Stimulated activated CD4-positive, alpha-beta T cell treated with anti-CD3 and anti-CD28 coated beads, Interleukin-15, amount 100 ng/mL, for 1 hour (primary cell): ENCODE measurements around the gene PIEZO2.
"Not testable (repeated sequence)": the region's sequence is repeated elsewhere in the genome, so short reads cannot be mapped to it uniquely, and the experiment has no call there.

ENCODE experiments used
- DNase-seq, 2 donors: peaks; one replicate each; pipeline ENCODE4 v3.0.0-alpha.2; 2020; ENCODE audit warnings: low read depth in 1 of 2, low spot score in 1 of 2

The PIEZO2 gene

DNA sequence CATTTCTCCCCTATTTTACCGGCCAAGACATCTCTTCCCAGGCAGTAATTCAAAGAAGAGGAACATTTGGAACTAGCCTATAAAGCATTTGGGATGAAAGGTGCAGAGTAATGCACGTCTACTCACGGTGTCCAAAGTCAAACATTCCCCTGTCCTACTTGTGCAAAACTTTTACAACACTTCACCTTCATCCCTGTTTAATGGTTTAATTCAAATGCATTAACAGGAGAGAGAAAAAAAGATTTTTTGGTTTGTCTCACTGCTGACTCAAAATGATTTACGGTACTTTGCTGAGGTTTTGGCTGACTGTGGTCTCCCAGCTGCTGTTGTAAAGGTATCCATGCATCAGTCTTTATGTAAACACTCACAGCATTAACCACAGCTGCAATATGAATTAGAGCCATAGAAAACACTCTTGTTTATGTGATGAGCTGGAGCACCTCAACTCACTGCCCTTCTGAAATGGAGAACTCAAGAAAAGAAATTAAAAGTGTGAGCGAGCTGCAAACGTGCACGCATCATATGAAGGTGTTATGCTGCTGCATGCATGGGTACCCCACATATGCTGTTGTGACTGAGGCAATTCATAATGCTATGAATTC lies 220.5 kb downstream of the PIEZO2 start:
- no peak for DNase-seq

DNA sequence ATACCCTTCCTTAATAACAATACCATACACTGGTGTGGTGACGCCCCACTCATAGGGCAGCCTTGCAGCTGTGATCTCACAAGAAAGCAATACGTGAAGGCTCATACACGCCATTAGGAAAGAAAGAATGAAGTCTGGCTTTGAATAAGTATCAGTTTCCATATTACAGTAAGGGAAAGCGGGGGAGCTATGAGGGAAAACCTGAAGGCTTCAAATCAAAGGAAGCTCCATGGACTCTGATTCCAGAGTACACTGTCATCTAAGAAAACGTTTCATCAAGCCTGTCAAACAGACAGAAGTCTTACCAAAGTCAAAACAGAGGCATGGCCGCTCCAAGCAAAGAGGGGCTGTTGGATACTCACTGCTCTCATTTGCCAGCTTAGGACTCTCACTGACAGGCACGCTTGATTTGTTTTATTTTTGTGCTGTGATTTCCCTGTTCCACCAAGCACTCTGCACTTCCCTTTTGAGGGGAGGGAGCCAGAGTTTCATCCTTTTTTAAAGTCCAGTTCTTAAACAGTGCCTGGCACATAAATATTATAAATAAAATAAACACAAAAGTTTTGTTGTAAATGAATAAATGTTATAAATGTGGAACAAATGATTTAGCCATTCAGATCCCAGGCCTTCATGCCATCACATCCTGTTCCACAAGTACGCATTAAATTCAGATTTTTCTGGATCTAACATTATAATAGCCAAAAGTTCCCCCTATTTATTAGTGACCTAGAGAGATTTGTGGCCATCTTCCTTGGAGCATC lies 221.2 kb downstream of the PIEZO2 start:
- no peak for DNase-seq

DNA sequence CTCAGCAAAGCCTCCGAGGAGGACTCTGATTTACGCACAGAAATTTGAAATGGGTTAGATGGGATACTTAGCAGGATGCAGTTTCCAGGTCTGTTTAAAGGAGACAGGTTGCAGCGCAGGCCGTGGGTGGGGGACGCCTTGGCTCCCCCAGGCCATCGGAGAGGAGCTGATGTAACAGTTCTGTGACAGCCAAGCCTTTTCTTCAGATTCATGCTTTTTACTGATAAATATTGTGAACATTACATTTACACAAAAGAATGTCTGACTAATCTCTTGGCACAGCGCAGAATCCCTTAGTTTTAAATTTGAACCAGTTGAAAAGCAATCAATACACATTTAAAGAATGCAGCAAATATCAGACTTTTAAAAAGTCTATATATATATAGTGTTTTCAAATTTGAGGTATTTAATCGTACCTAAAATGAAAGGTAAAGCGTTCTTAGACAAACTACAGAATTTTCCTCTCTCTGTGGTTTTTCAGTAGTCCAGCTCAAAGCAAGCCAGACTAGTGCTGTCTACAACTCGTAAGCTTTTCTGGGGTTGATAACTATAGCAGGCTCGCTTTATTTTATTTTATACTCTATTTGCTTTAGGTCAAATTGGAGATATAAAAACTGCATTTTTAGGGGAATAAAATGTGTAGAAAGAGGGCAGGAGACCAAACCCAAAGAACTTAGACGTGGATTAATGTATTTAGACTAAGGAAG lies 221.9 kb downstream of the PIEZO2 start:
- no peak for DNase-seq

DNA sequence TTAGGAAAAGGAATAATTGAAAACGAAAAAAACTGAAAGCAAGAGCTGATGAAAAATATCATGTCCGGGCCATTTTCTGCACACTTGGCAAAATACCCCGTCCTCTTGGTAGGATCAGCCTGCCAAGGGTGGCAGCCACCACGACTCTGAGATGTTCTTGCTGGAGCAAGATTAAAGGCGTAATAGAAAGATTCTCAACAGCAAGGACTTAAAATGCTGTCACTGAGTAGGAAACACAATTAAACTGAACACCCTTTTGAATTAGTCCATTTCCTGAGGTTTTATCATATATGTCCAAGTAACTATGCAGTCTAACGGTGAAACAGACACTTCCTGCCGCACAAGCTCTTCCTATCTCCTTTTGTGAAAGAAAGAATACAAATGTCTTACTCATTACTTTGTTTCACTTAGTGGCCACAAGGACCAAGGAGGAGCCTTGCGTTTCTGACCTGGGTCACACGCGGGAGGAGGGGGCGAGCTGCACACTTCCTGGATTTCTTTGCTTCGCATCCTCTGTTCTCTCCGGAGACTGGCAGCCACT lies 222.7 kb downstream of the PIEZO2 start:
- no peak for DNase-seq

DNA sequence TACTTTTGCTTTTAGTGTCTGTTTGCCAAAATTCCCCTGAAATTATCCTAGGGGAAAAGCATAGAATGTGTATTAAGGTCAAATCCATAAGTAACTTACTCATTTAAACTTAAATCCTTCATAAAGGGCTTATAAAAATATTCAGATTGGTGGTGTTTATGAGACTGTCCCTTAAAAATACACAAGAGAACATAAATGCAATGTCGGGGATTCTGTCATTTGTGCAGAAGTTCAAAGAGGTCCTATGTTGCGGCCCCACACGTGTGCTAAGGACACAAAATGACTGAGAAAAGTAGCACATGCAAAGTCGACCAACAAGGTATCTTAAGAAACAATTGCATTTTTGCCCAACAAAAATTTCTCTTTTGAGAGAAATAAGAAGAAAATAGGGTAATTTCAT lies 225.1 kb downstream of the PIEZO2 start:
- DNase-seq, result no peak

DNA sequence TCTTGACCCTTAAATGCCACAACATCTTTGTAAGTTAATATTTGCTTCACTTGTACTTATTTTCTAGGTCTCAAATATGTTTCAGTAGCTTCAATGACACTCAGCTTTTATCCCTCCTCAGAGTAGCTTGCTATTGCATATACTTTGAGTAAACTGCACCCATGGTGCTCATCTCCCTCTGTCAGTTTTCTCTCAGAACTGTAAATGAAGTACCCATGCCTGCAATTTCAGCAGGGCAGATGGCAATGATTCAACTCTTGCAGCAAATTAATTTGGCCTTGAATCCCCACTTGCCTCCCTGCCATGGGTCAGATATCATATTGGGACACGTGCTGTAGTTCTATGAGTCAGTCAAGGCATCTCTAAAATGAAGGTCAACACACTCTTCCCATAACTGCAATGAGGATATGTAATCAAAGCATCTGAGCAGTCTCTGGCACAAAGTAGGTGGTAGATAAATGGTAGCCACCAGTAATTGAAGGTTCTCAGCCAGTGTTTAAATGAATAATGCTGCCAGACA lies 225.8 kb downstream of the PIEZO2 start:
- DNase-seq, result no peak

DNA sequence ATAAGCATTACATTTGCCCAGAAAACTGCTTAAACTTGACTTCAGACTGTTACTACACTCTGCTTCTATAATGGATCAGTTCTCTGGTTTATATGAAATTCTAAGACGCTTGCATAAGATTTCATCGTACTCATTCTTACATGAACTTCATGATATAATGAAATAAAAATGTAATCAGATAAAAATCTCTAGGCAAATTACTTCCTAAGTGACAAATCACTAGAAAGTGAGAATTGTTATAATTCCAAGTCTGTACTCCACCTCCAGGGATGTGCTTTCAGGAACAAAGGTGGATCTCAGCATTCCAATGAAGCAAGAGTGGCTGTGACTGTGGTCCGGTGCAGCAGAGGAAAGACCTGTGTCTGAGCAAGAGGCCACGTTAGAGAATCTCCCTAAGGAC lies 226.2 kb downstream of the PIEZO2 start:
- DNase-seq, result no peak

DNA sequence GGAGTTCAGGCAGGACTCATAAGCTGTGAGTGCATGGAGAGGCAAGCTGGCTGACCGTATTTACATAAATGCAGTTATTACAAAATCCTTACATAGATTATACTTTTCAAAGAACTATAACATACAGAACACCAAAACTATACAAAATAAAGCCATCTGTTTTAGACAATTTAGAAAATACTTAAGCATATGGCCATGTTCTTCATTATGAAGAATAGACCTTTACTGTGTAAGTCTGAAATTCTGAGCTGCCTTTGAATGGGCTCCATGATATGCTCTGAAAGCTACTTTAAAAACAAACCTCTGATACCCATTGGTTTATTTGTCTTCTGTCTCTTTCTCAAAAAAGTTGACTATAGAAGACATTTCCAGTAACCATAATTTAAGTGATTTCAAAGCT lies 226.7 kb downstream of the PIEZO2 start:
- DNase-seq, result not testable (repeated sequence)

DNA sequence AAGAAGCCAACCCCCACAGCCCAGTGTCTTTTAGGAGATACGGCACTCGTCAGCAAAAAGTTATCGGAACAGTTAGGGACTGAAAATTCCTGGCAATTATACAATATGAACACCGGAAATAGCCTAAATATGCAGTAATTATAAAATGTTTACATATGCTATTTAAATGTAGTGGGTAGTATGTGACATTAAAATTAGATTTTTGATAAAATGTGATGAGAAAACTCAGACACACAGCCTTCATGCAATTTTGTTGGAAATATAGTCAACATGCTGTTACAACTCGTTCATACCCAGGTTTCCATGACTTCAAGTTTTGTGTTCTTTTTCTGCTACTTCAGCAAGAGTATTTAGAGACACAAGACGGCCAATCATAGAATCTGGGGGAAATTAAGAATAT lies 229.1 kb downstream of the PIEZO2 start:
- not testable (repeated sequence) for DNase-seq

DNA sequence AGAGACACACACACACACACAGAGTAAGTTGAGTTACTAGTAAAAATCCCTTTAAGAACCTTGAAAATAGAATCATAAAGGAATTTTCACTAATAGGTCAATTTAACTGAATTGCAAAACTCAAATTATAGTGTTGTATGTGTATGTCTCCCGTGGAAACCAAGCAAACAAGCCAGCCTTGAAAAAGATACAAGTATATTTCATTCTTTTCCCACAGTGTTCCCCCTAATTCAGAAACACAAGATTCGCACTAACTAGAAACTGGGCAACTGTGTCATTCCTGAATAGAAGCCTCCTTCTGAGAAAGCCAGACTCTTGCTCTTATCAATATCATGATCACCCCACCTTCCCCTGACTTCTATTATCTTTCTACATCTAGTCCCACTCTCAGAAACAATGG lies 229.5 kb downstream of the PIEZO2 start:
- DNase-seq, result no peak

DNA sequence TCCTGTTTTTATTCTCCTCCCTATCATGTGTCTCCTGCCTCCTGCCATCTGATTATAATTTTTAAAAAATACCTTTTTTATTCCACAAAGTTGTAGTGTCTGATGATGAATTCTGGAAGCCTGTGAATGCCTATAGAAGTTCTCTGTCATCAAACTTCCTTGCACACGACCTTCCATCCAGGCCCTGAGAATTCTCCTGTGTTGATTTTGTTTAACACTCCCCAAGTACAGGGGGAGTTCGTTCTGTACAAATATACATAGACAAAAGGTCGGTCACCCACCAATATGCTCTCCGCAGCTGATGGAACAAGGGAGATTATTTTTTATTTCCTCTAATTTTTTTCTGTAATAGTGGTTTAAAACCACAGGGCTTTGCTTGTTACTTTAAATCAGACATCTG lies 232.5 kb downstream of the PIEZO2 start:
- no peak for DNase-seq

DNA sequence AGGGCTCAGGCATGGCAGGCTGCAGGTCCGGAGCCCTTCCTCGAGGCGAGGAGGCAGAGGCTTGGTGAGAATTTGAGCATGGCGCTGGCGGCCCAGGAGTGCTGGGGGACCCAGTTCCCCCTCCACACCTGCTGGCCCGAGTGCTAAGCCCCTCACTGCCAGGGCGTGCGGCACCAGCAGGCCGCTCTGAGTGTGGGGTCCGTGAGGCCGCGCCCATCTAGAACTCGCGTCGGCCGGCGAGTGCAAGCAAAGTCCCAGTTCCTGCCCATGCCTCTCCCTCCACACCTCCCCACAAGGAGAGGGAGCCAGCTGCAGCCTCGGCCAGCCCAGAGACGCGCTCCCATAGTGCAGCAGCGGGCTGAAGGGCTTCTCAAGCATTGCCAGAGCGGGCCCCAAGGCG lies 233.0 kb downstream of the PIEZO2 start:
- no peak for DNase-seq

DNA sequence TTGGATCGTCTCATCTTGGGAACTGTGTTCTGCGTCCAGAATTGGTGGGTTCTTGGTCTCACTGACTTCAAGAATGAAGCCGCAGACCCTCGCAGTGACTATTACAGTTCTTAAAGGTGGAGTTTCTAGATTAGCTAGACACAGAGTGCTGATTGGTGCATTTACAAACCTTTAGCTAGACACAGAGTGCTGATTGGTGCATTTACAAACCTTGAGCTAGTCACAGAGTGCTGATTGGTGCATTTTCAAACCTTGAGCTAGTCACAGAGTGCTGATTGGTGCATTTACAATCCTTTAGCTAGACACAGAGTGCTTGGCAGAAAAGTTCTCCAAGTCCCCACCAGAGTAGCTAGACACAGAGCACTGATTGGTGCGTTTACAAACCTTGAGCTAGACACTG lies 233.6 kb downstream of the PIEZO2 start:
- not testable (repeated sequence) for DNase-seq

DNA sequence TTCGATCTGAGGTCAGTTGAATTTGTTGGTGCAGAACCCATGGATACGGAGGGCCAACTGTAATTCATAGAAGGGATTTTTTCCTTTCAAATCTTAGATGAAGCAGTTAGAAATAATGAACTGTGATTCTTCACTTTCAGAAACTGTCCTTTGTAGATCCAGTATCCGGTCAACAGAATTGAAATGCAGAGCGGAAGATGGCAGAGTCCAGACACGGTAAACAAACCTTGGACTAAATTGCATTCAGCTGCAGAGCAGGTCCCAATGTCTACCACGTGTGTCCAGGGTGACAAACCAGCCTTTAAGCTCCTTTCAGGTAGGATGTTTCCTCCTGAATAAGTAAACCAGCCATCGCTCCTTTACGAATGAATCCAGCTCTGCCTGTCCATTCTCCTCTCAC lies 234.8 kb downstream of the PIEZO2 start:
- not testable (repeated sequence) for DNase-seq

DNA sequence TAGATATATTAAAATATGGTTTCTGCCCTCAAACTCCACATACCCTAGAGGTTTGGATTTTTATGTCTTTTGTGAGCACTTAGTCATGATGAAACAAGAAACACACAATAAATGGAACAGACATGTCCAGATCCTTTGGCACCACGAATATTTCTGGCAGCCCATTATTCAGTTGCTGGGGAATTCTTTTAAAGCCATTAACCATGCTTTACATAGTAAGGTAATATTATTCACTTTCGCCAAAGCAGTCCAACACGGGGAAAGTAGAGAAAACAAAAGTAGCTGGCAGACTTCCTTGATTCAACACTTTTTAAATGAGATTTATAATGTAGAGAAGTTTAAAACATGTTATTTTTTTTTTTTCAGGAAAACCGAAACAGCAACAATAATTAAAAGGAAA lies 235.4 kb downstream of the PIEZO2 start:
- DNase-seq, result no peak

DNA sequence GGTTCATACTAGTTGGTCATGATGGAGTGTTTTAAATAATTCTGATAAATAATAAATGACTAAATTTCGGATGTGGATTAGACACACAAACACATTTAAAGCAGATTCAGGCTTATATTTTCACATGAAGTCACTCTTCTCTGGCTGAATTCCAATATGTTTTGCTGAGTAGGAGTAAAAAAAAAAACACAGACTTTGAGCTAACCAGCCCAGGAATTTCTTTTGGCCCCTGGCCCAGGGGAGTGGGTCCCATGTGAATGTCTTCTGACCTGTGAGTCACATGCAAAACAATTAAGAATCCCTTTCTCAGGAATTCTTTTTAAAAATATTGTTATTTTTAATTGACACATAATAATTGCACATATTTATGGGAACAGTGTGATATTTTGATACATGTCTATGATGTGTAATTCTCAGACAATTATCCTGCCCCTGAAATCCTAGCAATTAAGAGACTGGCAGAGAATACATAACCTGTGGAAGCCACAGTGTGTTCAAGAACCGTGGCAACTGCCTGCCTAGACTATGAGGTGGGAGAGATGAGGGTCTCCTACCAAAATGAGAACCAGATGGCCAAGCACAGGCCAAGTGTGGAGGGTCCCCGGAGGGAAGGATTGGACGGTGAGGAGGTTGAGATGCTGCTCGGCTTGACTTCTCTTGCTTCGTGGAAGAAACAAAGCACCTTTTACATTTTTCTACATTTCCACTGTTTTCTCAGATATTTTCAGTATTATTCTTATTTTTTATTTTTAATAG lies 236.4 kb downstream of the PIEZO2 start:
- DNase-seq, result no peak

DNA sequence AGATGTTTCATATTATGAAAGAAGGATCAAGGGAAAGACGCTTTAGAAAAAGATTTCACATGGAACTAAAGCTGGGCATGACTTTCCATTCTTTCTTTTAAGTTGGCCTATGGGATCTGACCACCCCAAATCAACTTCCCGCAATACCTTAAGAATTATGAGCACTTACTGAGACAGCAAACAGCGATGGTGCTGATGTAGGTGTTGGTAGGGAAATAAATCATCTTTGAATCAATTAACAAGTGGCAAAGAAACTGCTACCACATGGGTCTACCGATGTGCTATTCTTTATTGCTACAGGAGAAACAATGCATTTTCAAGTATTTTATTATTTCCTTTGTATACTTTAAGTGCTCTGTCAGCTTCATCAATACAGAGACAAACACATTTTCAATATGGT lies 239.6 kb downstream of the PIEZO2 start:
- no peak for DNase-seq

DNA sequence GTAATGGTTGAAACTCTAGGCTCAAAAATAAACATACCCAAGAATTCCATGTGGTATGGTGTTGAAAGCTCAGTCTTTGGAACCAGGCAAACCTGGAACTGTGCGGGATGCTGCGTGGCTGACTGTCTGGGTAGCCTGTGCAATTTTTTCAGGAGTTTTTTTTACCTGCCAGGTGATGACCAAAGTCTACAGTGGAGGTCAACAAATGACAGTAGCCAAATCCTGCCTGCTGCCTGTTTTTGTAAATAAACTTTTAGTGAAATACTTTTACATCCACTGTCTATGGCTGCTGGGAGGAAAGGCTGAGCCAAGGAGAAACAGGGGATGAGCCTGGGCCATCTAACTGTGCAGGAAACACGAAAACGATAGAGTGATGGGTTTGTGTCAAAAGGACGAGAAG lies 240.6 kb downstream of the PIEZO2 start:
- DNase-seq, result no peak

DNA sequence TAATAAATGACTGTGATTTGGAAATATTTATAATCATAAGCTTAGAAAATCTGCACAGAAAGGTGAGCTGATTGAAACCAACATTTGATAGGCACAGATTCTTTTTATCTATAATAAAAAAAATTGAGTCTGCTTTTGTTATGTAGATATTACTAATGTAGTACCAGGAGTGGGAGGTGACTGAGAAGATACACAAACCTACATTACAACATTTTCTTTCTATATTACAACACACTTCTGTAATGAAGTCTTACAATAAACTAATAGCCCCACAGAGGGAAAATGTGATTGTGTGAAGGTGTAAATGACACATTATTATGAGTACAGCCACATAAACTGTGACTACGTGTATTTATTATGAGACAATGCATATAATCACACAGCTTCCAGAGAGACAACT lies 241.6 kb downstream of the PIEZO2 start:
- no peak for DNase-seq

DNA sequence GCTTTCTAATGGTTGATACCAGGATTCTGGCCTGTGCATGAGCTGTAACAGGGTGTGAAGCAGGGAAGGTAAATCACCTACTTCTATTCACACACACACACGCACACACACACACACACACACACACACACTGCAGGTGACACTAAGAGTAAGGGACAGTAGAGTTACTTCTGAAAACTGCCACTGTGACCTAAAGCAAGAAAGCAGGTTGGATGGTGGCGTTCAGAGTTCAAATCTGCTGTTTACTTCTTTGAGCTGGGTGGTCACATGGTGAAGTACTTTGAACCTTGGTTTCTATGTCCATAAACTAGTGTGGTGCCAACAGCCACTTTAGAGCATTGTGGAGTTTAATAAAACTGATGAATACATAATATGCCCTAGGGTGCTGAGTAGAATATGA lies 248.0 kb downstream of the PIEZO2 start:
- DNase-seq, result no peak

DNA sequence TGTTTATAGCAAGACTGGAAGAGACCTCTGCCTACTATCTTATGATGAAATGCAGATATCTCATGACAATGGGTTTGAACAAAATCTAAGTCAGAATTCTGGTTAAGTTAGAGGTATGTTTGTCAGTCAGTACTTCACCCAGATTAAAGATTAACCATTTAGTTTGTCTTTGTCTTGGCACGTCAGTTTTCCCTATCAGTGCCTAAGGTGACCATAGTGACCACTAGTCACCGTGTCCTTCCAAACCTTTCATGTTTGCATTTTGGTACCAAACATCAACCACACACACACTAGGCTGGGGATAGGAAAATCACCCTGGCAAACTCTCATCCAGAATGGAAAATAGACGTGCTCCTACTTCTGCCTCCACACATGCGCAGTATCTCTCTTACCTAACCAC lies 248.9 kb downstream of the PIEZO2 start:
- DNase-seq, result no peak
